H9 (cell line): Measurements from ENCODE around the gene CEACAM4. TPM values are rescaled to one million over a fixed set of nuclear protein-coding genes. Genes with fewer than 3 reads are reported as not detected.

Source experiments
- DNase-seq: peaks from one replicate; pipeline ENCODE4 v3.0.0-alpha.2; 2017
- H2AFZ ChIP-seq: one replicate; pipeline ENCODE4 v1.6.1; 2013; ENCODE audit warnings: mild to moderate bottlenecking, low read length, control low read depth, moderate library complexity
- H2AK5ac ChIP-seq: 2 replicates; pipeline ENCODE4 v1.6.1; 2013; ENCODE audit warnings: low read length, control low read depth, mixed read lengths; ENCODE audit not compliant: insufficient read length
- H2BK120ac ChIP-seq: one replicate; pipeline ENCODE4 v1.6.1; 2013; ENCODE audit warnings: low read depth, mild to moderate bottlenecking, low read length, control low read depth, inconsistent platforms; ENCODE audit not compliant: poor library complexity, severe bottlenecking
- H2BK12ac ChIP-seq: 2 replicates; pipeline ENCODE4 v1.6.1; 2013; ENCODE audit warnings: low read length, control low read depth, mixed read lengths, low read depth; ENCODE audit not compliant: insufficient read length
- H2BK15ac ChIP-seq: 2 replicates; pipeline ENCODE4 v1.6.1; 2013; ENCODE audit warnings: low read depth, low read length, control low read depth
- H2BK20ac ChIP-seq: one replicate; pipeline ENCODE4 v1.6.1; 2013; ENCODE audit warnings: low read depth, mild to moderate bottlenecking, low read length, control low read depth, inconsistent platforms; ENCODE audit not compliant: poor library complexity, severe bottlenecking
- H2BK5ac ChIP-seq: 2 replicates; pipeline ENCODE4 v1.6.1; 2013; ENCODE audit warnings: low read length, control low read depth, mixed read lengths; ENCODE audit not compliant: insufficient read length
- H3K14ac ChIP-seq: 2 replicates; pipeline ENCODE4 v1.6.1; 2013; ENCODE audit warnings: low read length, control low read depth; ENCODE audit not compliant: insufficient read depth
- H3K18ac ChIP-seq: 2 replicates; pipeline ENCODE4 v1.6.1; 2013; ENCODE audit warnings: low read depth, mild to moderate bottlenecking, mixed read lengths, low read length, control low read depth; ENCODE audit not compliant: insufficient read length
- H3K23ac ChIP-seq: 2 replicates; pipeline ENCODE4 v1.6.1; 2013; ENCODE audit warnings: low read length, control low read depth, mixed read lengths, low read depth; ENCODE audit not compliant: insufficient read length
- H3K23me2 ChIP-seq: 2 replicates; pipeline ENCODE4 v1.6.1; 2013; ENCODE audit warnings: low read depth, mild to moderate bottlenecking, mixed read lengths, low read length, control low read depth; ENCODE audit not compliant: insufficient read length, poor library complexity, severe bottlenecking
- H3K27ac ChIP-seq: 2 replicates; pipeline ENCODE4 v1.5.1; 2013; ENCODE audit warnings: low read length, control low read depth, mixed read lengths, low read depth; ENCODE audit not compliant: insufficient read length
- H3K27me3 ChIP-seq: 2 replicates; pipeline ENCODE4 v1.6.1; 2013; ENCODE audit warnings: low read length, control low read depth, inconsistent platforms; ENCODE audit not compliant: insufficient read depth
- H3K4ac ChIP-seq: 2 replicates; pipeline ENCODE4 v1.6.1; 2013; ENCODE audit warnings: low read depth, mild to moderate bottlenecking, control low read depth, inconsistent platforms, low read length, moderate library complexity
- H3K4me1 ChIP-seq: 2 replicates; pipeline ENCODE4 v1.6.1; 2013; ENCODE audit warnings: low read length, control low read depth, inconsistent platforms; ENCODE audit not compliant: insufficient read depth
- H3K4me2 ChIP-seq: 2 replicates; pipeline ENCODE4 v1.6.1; 2013; ENCODE audit warnings: low read length, control low read depth, mixed read lengths; ENCODE audit not compliant: insufficient read length, insufficient read depth
- H3K56ac ChIP-seq: 2 replicates; pipeline ENCODE4 v1.6.1; 2013; ENCODE audit warnings: low read depth, mild to moderate bottlenecking, mixed read lengths, low read length, control low read depth; ENCODE audit not compliant: insufficient read length
- H3K79me1 ChIP-seq: 2 replicates; pipeline ENCODE4 v1.6.1; 2013; ENCODE audit warnings: low read depth, mild to moderate bottlenecking, moderate library complexity, low read length, control low read depth, inconsistent platforms; ENCODE audit not compliant: insufficient read depth, poor library complexity, severe bottlenecking
- H3K79me2 ChIP-seq: 2 replicates; pipeline ENCODE4 v1.6.1; 2013; ENCODE audit warnings: low read length, control low read depth, inconsistent platforms; ENCODE audit not compliant: insufficient read depth
- H3K9ac ChIP-seq: 2 replicates; pipeline ENCODE4 v1.6.1; 2013; ENCODE audit warnings: low read length, control low read depth, mixed read lengths; ENCODE audit not compliant: insufficient read length; ENCODE audit errors: extremely low read depth
- H3K9me3 ChIP-seq: one replicate; pipeline ENCODE4 v1.6.1; 2013; ENCODE audit warnings: low read depth, low read length, inconsistent platforms; ENCODE audit not compliant: control insufficient read depth
- H3T11ph ChIP-seq: one replicate; pipeline ENCODE4 v1.6.1; 2013; ENCODE audit warnings: mild to moderate bottlenecking, low read length, control low read depth, inconsistent platforms
- H4K20me1 ChIP-seq: one replicate; pipeline ENCODE4 v1.6.1; 2013; ENCODE audit not compliant: control insufficient read depth, insufficient read length, insufficient read depth
- H4K5ac ChIP-seq: 2 replicates; pipeline ENCODE4 v1.6.1; 2013; ENCODE audit warnings: low read depth, mild to moderate bottlenecking, mixed read lengths, low read length, control low read depth; ENCODE audit not compliant: insufficient read length
- H4K8ac ChIP-seq: replicated peaks from 2 replicates; pipeline ENCODE4 v1.6.1; 2013; ENCODE audit warnings: low read length, control low read depth, mixed read lengths, low read depth; ENCODE audit not compliant: insufficient read length
- H4K91ac ChIP-seq: 2 replicates; pipeline ENCODE4 v1.6.1; 2013; ENCODE audit warnings: low read depth, mild to moderate bottlenecking, moderate library complexity, mixed read lengths, low read length, control low read depth; ENCODE audit not compliant: insufficient read length
- H3K27ac Mint-ChIP-seq, 3 experiments: 2 replicates in 2 of 3; 3 replicates in 1 of 3; pipeline ENCODE4 v1.8.0; 2020 to 2021; ENCODE audit warnings: mixed read lengths in 3 of 3, mild to moderate bottlenecking in 1 of 3, moderate library complexity in 1 of 3
- H3K27me3 Mint-ChIP-seq: 2 replicates; pipeline ENCODE4 v1.8.0; 2021; ENCODE audit warnings: low read depth, mild to moderate bottlenecking, moderate library complexity, mixed read lengths
- H3K36me3 Mint-ChIP-seq, 3 experiments: 2 replicates in 2 of 3; 3 replicates in 1 of 3; pipeline ENCODE4 v1.8.0; 2020 to 2021; ENCODE audit warnings: low read depth in 3 of 3, mixed read lengths in 3 of 3; ENCODE audit not compliant: insufficient read depth in 1 of 3
- H3K4me1 Mint-ChIP-seq, 2 experiments: 2 replicates each; pipeline ENCODE4 v1.8.0; 2020; ENCODE audit warnings: mixed read lengths in 2 of 2
- H3K4me3 Mint-ChIP-seq, 2 experiments: 2 replicates in 1 of 2; 3 replicates in 1 of 2; pipeline ENCODE4 v1.8.0; 2020 to 2021; ENCODE audit warnings: mild to moderate bottlenecking in 2 of 2, mixed read lengths in 2 of 2, moderate library complexity in 1 of 2
- H3K9me3 Mint-ChIP-seq, 2 experiments: 2 replicates in 1 of 2; 3 replicates in 1 of 2; pipeline ENCODE4 v1.8.0; 2020; ENCODE audit warnings: mild to moderate bottlenecking in 2 of 2, mixed read lengths in 2 of 2, moderate library complexity in 1 of 2
- WGBS: extraction: QIAGEN DNeasy Blood & Tissue Kit; methylation state at CpG from one replicate; pipeline ENCODE4 v1.1.7; 2013; ENCODE audit warnings: missing lambda C conversion rate, low lambda C conversion rate, mixed read lengths; ENCODE audit not compliant: insufficient read length; ENCODE audit errors: extremely low coverage; 5-methylcytosine and 5-hydroxymethylcytosine counted together
- total RNA-seq: library from RNA; stranded (reverse); gene quantifications from 2 replicates; pipeline ENCODE4 v1.2.1, GENCODE V29; 2021
- TF ChIP-seq, protein P1 (sequence below): fragments of 200-600 bp; sonication (generic); conservative IDR thresholded peaks from 3 replicates; pipeline ENCODE4 v1.8.0; 2021; ENCODE audit warnings: antibody characterized with exemption, mild to moderate bottlenecking

The CEACAM4 gene
- total RNA-seq, 1 experiment from 2014 or later, result not detected

DNA sequence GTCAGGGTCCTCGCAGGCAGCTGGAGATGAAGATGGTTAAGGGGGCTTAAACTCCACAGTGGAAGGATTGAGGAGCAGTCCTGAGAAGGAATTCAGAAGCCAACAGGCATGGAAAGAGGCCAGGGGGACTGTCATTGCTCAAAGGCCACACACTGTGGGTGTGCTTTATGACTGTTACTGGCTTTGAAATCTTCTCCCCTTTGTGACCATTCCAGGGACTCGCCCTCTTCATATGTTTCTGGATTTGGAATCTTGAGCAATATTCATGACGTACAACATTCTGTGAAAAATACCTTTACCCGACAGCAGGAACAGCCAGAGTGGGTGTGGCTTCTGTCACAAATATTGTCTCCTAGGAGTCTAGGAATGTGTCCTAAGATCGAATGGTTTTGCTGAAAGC, 44.6 kb upstream of the CEACAM4 start:
- Histone ChIP-seq H2BK12ac (no peak overlapping the region), H3K79me2 (no peaks in the 10 kb centered on the region), H3K4me2 (no peak overlapping the region), H3K56ac (no peak overlapping the region), H3K14ac (no peak overlapping the region), H2AFZ (no peak overlapping the region), H4K20me1 (no peaks in the 10 kb centered on the region), H2BK15ac (no peak overlapping the region), H3K9ac (no peak overlapping the region), H4K8ac (no peak overlapping the region), H3K23ac (no peak overlapping the region), H2BK20ac (no peak overlapping the region), H3K79me1 (no peaks in the 10 kb centered on the region), H4K5ac (no peak overlapping the region), H3K18ac (no peak overlapping the region), H2BK5ac (no peak overlapping the region), H2BK120ac (no peak overlapping the region), H2AK5ac (no peak overlapping the region), H4K91ac (no peak overlapping the region), H3K4me1 (no peaks in the 10 kb centered on the region), H3T11ph (no peak overlapping the region), H3K4ac (no peak overlapping the region), H3K27me3 (no peaks in the 10 kb centered on the region), H3K23me2 (no peaks in the 10 kb centered on the region), H3K27ac (no peak overlapping the region), H3K9me3 (peaks cover 79% of the 10 kb centered on the region)
- Mint-ChIP-seq H3K4me1 (no peaks in the 10 kb centered on the region), H3K9me3 (peaks cover 85 to 94% of the 10 kb centered on the region in 2 experiments), H3K27me3 (no peaks in the 10 kb centered on the region; the same call in 1 of the 2 replicates), H3K36me3 (peaks cover 0 to 33% (median 4%) of the 10 kb centered on the region in 3 experiments; a peak in 3 of 7 replicates), H3K27ac (no peak overlapping the region), H3K4me3 (no peak overlapping the region)
- DNase-seq, result no peak
- WGBS, result no CpG with 5 or more reads among the region's 5 CpGs
- TF ChIP-seq, protein P1, sequence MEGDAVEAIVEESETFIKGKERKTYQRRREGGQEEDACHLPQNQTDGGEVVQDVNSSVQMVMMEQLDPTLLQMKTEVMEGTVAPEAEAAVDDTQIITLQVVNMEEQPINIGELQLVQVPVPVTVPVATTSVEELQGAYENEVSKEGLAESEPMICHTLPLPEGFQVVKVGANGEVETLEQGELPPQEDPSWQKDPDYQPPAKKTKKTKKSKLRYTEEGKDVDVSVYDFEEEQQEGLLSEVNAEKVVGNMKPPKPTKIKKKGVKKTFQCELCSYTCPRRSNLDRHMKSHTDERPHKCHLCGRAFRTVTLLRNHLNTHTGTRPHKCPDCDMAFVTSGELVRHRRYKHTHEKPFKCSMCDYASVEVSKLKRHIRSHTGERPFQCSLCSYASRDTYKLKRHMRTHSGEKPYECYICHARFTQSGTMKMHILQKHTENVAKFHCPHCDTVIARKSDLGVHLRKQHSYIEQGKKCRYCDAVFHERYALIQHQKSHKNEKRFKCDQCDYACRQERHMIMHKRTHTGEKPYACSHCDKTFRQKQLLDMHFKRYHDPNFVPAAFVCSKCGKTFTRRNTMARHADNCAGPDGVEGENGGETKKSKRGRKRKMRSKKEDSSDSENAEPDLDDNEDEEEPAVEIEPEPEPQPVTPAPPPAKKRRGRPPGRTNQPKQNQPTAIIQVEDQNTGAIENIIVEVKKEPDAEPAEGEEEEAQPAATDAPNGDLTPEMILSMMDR, result no peak
